ENCODE data around the gene PSMD7.

The PSMD7 gene

GRCh38 chr16:74296432-74297144, at the start of gene PSMD7:
TSS of gene PSMD7 (plus strand) at chr16:74296814. CDS start at chr16:74296915, 101 bp downstream.
- peak; percentile 83 for DNase-seq

GRCh38 chr16:74249254-74249653, 47.4 kb upstream of the PSMD7 start:
- DNase-seq, result no peak

- no peak for DNase-seq
Observed at GRCh38 chr16:74249846-74250245, 46.8 kb upstream of the PSMD7 start.

DNA sequence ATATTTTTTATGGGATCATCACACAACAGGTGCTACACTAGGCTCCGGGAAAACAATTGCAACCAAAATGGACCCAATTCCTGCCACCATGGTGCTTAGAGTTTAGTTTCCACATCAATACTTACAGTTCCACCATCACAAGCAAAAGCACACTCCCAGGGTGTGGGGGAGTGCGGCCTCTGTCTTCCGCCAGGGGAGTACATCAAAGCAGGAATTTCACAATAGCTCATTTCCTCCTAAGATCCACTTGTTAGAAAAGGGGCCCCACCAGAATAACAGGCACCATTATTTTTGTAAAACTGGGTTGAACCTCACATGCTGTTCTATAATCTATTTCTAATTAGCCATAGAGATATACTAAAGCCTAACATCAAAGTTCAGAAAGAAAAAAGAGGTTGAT, 44.3 kb upstream of the PSMD7 start:
- DNase-seq, result no peak

- no peak for DNase-seq
Observed at GRCh38 chr16:74253161-74253938, 43.3 kb upstream of the PSMD7 start.

GRCh38 chr16:74257061-74257460, 39.6 kb upstream of the PSMD7 start:
- no peak for DNase-seq

- no peak for DNase-seq
Observed at GRCh38 chr16:74261068-74261467, 35.5 kb upstream of the PSMD7 start.

DNA sequence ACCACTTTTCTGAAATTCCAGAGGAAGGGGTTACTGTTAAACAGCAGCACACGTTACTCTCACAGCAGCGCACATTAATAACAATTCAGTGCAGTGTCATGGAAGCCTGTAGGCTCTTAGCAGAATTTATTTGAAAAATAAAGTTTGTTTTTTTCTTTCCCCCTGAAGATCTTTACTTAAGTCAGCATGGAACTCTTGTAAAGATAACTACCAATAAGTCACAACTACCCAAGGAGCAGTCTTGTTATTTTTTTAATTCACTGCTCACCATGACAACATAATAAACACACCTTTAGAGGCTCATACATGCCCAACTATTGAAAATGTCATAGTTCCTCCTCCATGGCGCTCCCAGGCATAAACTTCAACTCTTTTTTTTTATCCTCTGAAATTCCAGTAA, 31.8 kb upstream of the PSMD7 start:
- DNase-seq, result no peak

DNA sequence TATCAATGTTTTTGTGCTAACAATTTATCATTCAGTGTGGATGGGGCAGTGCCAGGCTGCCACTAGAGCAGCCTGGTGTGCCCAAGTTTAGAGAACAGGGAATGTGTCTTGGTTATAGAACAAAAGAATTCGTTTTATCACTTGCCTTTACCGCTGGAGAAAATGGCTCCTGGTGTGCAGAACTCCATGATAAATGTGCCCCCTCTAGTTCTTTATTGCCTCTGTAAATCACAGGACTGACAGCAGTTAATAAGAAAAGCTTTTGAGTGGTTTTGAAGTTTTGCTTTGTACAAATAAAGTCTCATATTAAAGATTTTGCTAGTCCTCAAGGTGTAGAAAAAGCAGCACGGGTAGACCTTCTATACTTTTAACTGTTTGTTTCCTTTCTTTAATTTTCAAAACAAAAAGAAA, 28.2 kb upstream of the PSMD7 start:
- no peak for DNase-seq

- DNase-seq, result no peak
Observed at GRCh38 chr16:74271872-74272271, 24.7 kb upstream of the PSMD7 start.

DNA sequence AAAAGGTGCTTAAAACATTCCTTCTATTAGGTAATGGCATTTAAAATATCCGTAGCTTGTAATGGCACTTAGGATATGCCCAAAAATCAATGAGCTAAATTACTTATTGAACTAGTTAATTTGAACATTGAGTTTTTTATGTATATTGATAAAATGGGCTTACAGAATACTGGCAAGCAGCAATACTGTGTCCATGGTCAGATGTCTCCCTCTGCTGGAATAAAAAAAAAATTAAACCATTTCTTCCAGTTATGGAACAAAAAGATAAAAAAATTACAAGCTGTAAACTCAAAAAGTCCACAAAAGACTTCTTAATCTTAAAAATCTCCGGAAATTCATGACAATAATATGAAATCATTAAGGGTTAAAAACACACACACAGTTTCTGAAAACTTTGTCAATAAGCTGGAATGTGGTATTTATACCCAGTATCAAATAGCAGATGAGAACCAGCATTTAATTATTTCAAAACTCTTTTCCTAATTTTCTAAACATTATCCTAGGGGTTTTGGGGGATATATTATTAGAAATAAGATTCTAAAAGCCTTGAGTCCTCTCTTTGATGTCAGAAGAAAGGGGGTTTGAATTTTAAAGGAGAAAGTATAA, 21.5 kb upstream of the PSMD7 start:
- no peak for DNase-seq

GRCh38 chr16:74275711-74276110, 20.9 kb upstream of the PSMD7 start:
- no peak for DNase-seq

GRCh38 chr16:74277974-74278373, 18.6 kb upstream of the PSMD7 start:
- DNase-seq, result no peak

GRCh38 chr16:74279266-74279665, 17.3 kb upstream of the PSMD7 start:
- no peak for DNase-seq

DNA sequence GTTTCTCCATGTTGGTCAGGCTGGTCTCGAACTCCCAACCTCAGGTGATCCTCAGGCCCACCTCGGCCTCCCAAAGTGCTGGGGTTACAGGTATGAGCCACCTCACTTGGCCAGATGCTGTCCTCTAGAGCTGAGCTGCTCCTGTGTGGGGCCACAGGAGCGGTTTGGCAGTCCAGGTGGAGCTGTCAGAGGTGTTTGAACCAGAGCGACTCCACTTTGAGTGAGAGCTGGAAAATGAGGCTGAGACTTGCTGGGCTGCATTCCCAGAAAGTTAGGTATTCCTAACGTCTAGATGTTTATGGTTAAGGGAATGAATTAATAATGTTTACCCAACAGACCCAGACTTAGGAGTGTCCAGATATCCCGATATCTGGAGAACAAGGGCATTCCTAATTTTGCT, 16.8 kb upstream of the PSMD7 start:
- no peak for DNase-seq

GRCh38 chr16:74280448-74280847, 16.2 kb upstream of the PSMD7 start:
- no peak for DNase-seq

DNA sequence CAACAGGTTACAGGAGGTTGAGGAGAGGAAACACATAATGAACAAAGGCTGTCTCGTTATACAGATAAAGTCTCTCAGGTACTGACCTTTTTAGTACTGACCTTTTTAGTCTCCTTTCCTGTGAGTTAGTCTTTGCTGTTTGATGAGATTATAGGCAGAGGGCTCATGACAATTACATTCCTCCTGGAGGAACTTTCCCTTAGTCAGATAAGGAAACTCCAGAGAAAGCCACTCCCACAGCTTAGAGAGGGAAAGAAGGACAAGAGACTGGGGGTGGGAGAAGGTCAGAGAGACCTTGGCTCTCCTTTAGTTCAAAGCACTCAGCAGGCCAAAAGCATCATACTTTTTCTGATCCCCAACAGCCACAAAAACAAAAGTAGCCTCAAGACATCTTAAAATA, 15.3 kb upstream of the PSMD7 start:
- no peak for DNase-seq

- no peak for DNase-seq
Observed at GRCh38 chr16:74283716-74284115, 12.9 kb upstream of the PSMD7 start.

DNA sequence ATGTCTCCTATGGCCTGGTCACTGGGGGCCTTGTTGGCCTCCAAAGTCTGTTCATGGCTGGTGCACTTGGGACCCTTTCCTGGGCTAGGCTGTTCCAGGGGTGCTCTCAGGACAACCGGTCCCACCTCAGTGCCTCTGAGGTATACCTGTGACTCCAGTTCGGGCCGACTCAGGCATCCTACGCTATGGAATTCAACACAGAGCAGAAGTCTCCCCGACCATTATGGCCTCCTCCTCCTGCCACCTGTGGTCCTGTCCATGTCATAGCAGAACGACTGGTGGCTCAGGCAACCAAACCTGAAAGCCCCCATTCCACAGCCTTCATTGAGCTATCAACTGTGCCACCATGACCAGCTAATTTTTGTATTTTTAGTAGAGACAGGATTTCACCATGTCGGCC, 8.5 kb upstream of the PSMD7 start:
- DNase-seq, result no peak

DNA sequence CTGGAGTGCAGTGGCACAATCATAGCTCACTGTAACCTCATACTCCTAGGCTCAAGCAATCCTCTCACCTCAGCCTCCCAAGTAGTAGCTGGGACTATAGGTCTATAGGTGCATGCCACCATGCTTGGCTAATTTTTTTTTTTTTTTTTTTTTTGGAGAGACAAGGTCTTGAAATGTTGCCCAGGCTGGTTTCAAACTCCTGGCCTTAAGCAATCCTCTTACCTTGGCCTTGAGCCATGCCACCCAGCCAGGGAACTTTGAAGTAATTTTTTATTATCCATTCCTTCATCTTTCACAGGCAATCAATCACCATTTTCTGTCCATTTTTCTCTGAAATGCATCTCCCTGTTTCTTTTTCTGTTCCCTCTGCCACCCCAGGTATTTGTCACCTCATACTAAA, 6.3 kb upstream of the PSMD7 start:
- DNase-seq, result no peak

DNA sequence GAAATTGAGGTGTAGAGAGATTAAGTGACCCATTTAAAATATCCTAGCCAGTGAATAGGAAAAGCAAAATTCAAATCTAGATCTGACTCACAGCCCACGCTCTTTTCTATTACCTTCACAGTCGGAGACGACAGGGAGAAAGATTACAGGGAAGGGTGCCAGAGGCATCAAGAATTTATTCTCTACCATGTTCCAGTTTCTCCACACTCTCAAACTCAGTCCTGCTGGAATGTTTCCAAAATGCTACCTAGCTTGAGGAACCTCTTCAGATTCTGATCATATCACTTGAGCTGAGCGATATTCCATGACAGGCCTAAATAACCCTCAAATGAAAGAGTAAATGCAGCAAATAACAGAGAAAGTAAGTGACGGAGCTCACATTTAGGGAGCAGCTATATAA, 5.4 kb upstream of the PSMD7 start:
- DNase-seq, result no peak

GRCh38 chr16:74291577-74292208, 4.9 kb upstream of the PSMD7 start:
- no peak for DNase-seq

DNA sequence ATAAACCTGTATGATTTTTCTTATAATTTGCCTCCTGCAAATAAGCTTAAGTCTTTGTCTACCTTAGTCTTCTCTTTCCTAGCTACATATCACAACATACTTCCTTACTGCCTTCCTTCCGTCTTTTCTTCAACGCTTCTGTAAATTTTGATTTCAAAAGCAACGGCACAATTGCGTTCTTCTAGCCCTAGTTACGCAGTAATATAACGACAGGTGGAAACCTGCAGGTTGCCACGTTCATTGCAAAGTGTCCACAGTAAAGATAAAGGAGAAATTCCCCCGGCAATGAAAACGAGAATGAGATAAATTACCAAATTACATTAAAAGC, 546 bp upstream of the PSMD7 start:
- DNase-seq, result no peak

DNA sequence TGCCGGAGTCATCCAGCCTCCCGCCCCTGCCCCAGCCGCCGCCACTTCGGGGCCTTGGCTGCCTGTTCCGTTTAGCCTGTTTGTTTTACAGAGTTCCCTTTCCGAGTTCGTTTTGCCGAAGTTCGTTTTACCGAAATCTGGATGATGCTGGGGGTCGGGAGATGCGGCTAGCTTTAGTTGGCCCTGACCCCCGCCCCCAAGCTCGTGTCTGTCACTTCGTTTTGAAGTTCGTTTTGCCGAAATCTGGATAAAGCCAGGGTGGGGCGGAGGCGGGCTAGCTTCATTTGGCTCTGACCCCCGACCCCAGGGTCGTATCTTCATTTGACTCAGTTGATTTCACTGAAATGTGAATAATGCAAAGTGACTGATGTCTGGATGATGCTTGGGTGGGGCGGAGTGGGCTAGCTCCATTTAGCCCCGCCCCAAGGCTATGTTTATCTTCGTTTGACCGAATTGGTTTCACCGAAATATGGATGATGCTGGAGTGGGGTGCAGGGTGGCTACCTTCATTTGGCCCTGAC, 591 bp downstream of the PSMD7 start:
- peak; percentile 6 for DNase-seq

Measured in activated gamma-delta T cell treated with Interleukin-2 at 50 U/mL for 16 hours (primary cell).